ENCODE results near the gene TEDC1.

GRCh38 chr14:105498430-105499255 is 7.6 kb downstream of the TEDC1 start:
- TF ChIP-seq EZH2 (IDR thresholded peaks at IDR 0.05) (no peak), POLR2AphosphoS5 (IDR thresholded peaks at IDR 0.05; ENCODE audit: borderline replicate concordance, low read depth, low read length) (no peak; the same call in 1 of the 2 replicates)
